Activated CD4-positive, alpha-beta T cell treated with anti-CD3 and anti-CD28 coated beads, Interleukin-2, Interleukin-4, amounts not matched to agents 100 ng/mL and 50 ng/mL, durations not matched to agents 16 hours and 8 hours (primary cell): ENCODE results near the gene PDIA5.

Experiments
- DNase-seq: peaks from one replicate; pipeline ENCODE4 v3.0.0-alpha.2; 2020; ENCODE audit warnings: low spot score

PDIA5 gene

DNA sequence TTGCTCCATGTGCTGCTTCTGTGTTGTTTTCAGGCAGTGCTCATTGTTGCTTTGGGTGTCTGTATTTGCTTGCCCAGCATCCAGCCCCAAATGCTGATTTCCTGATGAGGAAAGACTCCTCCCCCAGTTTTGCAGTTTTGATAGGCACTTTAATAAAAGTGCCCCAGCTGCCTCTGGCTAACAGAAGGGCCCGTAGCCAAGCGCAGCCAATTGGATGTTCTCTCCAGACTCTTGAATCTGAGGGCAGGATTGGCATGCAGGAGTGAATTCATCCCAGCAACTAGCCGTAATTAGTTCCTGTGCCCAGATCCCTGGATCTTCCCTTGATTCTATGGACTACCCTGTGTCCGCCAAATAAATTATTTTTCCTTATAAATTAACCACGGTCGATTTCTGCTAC lies 24.4 kb upstream of the PDIA5 start:
- no peak for DNase-seq

DNA sequence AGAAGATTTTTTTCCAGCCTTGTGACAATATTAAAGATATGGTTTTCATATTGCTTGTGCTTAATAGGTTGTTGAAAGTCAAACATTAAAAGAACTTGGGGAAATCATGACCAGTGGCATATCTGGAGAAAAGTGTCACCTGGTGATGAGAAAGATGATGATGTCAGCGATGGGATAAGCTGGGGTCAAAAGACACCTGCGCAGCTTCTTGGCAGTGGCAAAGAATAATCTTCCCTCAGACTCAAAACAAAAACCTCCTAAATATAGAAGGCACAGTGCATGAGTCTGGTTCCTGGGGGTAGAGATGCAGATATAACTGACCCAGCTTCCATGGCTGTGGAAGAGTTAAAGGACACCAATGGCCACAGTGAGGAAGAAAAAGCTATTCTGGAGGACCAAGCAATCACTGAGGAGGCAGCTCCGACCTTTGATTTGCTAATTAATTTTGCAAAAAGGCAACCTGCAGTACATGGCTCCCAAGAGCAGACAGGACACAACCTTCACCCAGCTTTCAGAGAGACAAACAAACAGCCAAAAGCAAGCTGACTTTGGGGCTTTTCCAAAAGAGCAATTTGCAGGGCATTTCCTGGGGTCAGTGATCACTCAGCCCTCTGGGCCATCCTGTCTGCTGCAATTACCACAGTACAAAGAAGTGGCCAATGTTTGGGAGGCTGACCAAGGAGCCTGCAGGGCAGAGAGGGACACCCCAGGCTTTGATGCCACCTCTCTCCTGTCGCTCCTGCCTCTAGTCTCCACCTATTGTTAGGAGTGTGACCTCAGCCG lies 21.7 kb upstream of the PDIA5 start:
- DNase-seq = no peak

DNA sequence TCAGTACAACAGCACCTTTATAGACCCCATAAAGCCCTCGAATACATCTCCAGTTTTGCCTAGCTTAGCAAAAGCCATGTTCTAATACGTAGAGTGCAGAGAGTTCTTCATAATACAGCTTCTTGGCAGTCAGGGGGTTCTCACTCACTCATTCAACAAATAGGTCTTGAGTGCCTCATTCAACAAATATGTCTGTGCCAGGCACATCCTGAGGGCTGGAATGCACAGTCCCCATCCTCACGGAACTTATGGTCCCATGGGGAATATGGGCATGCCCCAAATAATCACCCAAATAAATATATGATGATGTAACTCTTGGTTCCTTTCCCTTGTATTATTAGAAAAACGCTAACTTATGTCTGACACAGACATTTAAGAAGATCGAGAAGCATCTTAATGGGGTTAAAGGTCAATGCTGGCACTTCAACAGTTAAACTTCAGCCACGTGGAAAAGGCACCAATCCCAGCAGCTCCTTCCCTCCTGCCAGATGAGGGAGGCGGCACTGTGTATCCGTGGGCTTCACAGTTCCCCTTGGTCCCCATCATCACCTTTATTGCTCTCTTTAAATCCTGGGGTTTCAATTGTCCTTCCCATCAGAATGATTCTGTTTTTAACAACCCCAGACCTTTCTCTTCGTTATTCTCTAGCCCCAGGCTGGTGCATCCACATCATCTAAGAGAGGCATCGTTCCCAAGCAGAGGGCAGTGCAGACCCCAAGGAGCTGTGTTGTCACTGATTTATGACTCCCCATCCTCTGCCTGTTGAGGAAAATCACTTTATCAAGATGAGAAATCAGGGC lies 20.4 kb upstream of the PDIA5 start:
- DNase-seq = no peak

DNA sequence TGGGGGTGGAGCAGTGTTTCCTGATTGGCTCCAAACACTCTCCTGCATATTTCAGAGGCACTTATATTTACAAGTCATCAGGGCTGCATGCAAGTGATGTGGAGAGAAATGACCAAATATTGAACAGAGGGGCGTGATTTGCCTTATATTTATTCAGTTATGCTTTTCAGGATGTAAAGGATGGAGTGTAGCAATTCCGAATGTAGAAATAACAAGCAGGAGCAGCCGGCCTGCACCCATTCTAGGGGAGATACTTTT lies 19.8 kb upstream of the PDIA5 start:
- DNase-seq = no peak

DNA sequence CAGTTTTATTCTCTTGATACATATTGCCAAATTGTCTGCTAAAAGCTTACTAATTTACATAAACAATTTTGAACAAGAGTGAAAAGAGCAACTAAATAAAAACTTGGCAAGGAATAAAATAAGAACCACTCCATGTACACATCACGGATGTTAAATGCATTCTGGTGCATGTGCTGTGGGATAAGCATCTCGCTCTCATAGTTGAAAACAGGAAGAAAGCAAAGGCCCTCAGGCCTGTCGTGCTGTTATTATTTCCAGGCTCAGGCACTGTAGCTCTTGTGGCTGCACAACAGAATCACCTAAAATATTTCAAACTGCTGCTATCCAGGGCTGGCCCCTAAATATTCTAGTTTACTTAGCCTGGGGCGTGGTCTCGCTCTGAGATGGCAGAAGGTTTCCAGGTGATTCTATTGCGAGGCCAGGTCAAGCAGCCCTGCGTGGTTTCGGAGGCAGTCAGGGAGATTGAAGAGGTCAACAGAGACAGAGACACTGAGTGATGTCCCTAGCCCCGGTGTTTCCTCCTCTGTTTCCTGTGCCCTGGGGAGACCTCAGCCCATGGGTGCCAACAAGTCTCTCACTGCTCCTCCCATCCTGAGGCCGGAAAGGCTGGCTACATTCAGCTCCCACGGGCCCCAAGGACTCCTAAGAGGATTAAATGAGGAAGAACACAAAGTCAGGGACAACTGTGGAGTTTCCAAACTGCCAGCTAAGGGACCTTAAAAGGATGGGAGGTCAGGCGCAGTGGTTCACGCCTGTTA lies 18.2 kb upstream of the PDIA5 start:
- DNase-seq = no peak

DNA sequence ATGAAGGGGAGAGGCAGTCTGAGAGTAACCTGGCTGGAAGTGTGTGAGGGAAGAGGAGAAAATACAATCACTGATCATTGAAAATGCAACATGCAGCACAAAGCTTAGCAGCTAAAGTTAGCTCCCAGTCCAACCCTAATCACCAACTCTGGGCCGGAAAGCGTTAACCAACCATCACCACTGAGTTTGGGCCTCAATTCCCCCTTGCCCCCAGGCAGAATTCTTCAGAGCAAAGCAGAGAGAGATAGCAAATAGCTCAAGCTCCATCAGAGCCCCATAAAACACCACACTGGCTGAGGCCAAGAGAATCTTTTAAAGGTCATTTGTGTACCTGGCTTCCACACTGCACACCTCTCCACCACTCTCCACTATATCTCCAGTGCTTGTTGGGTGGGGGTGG lies 16.2 kb upstream of the PDIA5 start:
- DNase-seq = no peak

DNA sequence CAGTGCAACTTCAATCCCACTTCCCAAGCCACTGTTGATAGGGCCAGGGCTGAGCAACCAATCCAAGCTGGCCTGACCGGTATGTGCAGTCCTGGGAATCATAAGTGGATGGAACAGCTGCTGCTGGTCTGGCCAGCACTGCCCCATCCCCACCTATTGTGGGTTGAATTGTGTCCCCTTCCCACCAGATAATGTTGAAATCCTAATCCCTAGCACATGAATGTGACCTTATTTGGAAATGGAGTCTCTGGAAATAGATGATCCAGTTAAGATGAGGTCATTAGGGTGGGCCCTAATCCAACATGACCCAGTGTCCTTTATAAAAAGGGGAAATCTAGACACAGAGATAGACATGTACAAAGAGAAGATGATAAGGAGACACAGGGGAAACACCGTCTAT lies 13.7 kb upstream of the PDIA5 start:
- no peak for DNase-seq

DNA sequence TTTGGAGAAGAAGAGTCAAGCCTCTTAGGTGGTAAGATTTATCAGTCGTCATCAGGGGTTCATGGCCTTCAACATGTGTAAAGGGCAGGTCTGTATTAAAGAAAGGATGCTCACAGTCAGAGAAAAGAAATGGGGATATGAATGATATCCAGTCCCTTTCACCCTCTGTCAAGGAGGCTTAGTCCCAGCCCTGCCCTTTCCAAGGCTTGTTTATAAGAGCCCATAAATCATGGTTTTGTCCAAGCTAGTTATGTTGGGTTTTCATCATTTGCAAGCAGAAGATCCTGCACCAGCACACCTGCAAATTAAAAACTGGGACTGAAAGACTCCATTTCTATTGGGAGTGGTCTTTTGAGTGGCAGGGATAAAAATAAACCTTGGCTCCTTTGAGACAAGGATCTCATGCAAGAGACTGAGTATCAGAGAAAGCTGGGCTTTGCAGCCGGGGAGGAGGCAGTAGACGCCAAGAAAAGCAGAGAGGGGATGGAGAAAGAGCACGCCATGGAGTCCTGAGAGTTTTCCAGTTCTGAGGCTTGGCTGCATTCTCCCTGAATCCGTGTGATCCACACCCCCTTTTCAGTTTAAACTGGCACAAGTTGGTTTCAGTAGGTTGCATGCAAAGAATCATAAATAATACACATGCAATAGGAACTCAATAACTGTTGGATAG lies 12.6 kb upstream of the PDIA5 start:
- DNase-seq = no peak

DNA sequence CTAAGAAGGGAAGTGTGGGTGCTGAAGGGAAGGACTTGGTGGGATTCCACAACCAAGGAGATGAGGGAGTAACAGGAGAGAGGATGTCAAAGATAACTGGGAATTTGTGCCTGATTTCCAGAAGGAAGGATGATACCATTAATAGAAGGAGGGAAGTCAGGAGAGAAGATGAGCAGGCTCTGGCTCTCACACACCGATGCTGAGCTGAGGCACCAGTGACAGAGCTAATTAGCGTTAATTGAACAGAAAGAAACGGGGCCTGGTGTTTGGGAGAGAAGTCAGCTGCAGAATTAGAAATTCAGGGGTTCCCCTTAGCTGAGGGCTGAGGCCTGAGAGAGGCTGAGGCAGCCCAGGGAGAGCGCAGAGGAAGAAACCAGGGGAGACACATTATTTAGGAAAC lies 11.9 kb upstream of the PDIA5 start:
- no peak for DNase-seq

DNA sequence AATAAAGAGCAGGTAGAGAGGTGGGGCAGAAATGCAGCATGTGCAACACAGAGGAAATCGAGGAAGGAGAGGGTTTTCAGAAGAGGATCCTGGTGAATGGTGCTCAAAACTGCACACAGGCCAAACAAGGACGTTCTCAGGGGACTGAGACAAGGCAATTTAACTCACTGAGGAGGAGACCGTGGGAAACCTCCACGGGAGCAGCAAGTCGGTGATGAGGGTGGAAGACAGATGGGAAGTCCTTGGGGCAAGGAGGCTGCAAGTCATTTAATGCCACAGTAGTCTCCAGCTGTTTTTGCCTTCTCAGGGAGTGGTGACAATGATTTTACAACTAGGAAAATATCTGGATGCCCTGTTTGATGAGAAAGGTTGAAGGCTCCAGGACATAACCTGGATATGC lies 11.5 kb upstream of the PDIA5 start:
- no peak for DNase-seq

DNA sequence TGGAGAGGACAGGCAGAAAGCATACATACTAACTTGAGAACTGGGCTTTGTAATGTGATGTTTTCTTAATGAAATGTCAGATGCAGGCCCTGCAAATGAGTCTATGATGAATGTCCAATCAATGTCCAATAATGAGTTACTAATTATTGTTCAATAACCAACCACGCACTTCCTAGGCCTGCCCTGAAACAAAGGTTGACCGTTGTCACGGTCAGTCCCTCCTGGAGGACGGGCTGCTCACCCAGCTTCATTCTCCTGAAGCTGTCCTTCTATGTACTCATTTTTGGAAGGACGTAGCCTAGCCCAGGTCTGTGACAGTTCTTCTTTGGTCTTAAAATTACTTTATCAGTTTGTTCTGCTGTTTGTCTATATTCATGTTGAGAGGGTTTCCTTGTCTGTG lies 8.3 kb upstream of the PDIA5 start:
- DNase-seq = no peak

DNA sequence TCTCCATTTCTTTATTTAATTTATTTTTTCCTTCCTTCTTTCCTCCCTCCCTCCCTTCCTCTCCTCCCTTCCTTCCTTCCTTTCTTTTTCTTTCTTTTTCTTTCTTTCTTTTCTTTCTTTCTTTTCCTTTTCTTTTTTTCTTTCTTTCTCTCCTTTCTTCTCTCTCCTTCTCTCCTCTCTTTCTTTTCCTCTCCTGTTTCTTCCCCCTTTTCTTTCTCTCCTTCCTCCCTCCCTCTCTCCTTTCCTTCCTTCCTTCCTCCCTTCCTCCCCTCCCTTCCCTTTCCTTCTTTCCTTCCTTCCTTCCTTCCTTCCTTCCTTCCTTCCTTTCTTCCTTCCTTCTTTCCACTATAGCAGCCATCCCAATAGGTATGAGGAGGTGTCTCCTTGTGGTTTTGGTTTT lies 6.8 kb upstream of the PDIA5 start:
- DNase-seq = no peak

DNA sequence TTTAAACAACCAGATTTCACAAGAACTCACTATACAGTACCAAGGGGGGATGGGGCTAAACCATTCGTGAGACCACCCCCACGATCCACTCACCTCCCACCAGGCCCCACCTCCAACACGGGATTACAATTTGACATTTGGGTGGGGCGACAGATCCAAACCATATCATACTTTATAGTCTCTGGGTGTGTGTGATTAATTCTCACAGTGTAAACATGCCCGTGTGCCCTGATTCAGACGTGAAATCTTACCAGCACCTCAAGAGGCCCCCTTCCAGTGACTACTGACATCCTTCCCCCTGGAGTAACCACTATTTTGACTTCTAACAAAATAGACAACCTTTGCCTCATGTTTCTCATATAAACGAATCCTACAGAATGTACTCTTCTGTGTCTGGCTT lies 5.0 kb upstream of the PDIA5 start:
- DNase-seq = no peak

DNA sequence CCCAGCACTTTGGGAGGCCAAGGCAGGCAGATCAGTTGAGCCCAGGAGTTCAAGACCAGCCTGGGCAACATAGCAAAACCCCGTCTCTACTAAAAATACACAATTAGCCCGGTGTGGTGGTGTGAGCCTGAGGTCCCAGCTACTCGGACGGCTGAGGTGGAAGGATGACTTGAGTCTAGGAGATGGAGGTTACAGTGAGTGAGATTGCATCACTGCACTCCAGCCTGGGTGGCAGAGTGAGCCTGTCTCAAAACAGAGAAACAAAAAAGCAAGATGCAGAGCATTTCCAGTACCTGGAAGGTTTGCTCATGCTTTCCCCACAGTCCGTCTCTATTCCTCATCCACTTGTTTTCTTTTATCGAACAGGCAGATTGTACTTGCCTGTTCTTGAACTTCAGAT lies 3.8 kb upstream of the PDIA5 start:
- DNase-seq = no peak

DNA sequence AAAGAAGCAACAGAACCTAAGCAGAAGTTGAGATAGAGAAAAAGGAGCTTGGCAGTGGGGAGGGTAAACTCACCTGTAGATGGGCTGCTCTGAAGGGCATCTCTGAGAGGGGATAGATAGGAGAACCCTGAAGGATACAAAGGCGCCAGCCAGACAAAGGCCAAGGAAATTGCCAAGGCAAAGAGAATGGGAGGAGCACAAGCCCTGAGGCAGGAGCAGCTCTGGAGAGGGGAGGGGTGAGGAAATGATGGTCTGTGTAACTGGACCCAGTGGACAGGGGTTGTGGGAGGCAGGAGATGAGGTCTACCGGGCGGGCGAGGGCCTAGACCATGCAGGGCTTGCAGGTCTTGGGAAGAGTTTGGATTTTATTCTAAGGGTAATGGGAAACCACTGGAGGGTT lies 2.3 kb upstream of the PDIA5 start:
- DNase-seq = no peak

DNA sequence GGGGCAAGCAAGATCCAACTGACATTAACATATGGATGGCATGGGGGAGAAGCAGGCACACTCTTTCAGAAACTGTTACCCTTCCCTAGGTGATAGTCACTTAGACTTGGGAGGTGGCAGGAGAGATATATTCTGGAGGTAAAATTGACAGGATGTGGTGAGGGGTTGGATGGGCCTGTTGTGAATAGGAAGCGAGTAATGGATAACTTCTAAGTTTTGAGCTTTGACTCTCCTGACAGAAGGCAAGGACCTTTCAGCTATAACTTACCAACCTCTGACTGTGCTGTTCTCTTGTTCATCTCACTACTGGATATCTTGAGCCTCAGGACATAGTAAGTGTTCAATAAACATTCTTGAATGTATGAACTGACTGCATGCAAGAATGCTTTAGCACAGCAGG lies 1.9 kb upstream of the PDIA5 start:
- peak; percentile 47 for DNase-seq

DNA sequence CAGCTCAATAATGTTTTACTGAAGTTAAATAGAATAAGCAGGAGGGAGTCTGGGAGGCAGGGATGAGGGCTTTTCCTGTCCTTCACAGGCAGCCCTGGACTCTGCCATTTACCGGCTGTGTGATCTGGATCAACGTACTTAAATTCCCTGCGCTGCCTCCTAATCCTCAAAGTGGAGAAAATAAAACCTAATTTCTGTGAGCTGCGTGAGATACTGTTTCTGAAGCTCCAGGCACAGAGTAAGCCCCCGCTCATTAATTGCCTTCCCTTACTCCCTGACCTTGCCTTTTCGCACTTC lies 278 bp upstream of the PDIA5 start:
- DNase-seq = no peak

DNA sequence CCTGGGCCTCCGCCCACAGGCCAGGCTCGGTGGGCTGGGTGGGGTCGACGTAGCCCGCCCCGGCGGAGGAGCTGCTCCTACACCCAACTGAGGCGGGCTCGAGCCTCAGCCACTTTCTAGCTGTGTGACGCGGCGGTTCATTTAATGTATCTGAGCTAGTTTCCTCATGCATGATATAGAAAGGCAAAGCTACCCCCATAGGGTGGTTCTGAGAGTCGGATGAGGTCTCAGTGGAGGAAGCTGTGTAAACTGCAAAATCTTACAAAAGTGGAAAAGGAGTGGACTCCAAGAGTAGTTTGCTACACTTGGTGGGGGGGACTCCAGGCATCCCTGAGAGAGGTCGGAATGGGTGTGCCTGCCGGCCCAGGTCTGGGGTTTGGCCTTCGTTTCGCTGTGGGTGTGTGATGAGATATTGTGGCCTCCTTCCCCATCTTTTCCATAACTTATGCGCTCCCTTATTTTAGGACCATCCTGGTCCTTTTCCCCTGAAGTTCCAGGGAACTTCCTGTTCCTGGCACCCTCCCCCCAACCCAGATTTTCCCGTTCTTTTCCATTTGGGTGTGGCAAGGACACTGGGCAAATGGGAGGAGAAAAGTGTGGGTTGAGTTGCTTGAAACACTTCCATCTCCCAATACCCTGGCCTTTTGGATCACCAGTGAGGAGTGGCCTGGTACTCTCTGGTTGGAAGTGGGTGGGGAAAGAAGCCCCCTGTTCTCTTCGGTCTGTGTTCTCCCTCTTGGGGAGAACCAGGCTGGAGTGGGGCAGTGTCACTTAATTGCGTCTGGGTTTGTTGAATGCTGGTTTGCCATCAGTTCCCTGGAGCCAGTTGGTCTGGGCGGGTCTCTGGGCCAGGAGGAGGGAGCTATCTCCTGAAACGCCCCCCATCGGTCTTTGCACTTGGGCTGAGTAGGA lies 1.1 kb downstream of the PDIA5 start:
- no peak for DNase-seq

DNA sequence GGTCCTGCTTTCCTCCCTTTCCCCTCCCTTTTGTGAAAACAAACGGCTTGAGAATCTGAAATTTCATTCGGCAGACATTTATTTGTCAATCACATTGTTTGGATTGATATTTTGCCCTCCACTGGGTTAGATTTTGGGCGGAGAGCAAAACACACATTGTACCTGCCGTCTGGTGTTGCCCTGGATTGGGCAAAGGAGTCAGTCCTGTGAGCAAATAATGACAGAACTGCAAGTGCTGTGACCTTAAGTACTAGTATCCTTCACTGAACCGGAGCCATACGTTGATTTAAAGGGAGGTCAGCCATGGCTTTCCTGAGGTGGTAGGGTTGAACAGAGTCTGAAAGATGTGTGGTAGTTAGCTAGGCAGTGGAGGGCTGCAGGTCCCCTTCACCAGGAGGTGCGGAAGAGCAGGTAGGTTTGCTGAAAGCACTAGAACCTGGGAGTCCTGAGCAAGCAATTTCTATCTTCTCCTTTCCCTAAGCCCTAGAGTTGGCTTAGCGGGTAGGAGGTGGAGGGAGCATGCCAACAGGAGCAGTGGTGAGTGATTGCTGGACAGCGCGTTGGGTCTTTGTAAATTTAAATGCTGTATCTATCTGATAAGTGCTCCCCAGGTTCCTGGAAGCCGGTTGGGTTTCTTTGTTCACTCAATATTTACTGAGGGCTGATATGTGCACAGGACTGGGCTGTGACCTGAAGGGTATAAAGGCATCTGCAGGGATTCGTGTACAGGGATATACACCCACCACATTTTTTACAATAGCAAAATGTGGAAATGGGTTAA lies 2.0 kb downstream of the PDIA5 start:
- DNase-seq = no peak

DNA sequence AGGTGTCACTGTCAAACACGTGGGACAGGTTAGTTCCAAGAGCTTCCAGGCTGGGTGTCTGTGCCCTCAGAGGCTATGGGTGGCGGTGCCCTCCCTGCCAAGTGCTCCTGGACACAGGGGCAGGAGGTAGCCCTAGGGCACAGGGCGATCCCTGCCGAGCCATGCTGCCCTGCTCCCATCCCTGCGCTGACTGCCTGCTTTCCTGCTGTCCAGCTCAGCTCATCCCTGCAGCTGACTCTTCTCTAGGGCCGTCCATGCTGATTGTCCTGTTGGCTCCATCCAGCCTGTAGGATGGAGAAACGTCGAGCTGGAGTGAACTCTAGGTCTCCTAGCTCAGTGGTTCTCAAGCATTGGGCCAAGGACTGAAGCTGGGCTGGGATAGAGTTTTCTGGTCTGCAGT lies 3.7 kb downstream of the PDIA5 start:
- DNase-seq = no peak

DNA sequence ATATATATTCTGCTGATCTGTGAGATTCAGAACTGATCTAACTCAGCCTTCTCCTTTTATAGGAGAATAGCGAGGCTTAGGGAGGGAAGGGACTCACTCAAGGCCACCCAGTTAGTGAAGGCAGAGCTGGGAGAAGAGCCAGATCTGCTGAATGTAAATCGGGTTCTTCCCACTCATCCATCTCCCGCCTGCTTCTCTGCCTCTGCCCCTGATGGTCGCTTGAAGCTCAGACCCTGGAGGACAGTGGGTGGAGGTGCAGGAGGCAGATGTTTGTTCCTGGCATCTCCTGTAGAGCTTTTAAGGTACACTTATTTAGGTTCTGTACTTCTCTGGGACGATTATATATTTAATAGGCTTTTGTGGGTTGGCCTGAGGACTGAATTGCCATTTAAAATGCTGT lies 4.3 kb downstream of the PDIA5 start:
- DNase-seq = no peak
